HG03095 (cell line): ENCODE results near the gene RUNX2.
"Not testable (repeated sequence)": the region's sequence is repeated elsewhere in the genome, so short reads cannot be mapped to it uniquely, and the experiment has no call there.

ENCODE experiments used
- ATAC-seq: cut with Tn5 transposase; IDR thresholded peaks from one replicate; pipeline ENCODE4 v1.9.1; 2021; ENCODE audit warnings: moderate library complexity; ENCODE audit not compliant: unreplicated experiment

RUNX2 gene

DNA sequence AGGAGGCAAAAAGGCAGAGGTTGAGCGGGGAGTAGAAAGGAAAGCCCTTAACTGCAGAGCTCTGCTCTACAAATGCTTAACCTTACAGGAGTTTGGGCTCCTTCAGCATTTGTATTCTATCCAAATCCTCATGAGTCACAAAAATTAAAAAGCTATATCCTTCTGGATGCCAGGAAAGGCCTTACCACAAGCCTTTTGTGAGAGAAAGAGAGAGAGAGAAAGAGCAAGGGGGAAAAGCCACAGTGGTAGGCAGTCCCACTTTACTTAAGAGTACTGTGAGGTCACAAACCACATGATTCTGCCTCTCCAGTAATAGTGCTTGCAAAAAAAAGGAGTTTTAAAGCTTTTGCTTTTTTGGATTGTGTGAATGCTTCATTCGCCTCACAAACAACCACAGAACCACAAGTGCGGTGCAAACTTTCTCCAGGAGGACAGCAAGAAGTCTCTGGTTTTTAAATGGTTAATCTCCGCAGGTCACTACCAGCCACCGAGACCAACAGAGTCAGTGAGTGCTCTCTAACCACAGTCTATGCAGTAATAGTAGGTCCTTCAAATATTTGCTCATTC is at the start of gene RUNX2:
Gene RUNX2 (plus strand): TSS at position 375 of the 567 bp plus-strand sequence. CDS start 397 bp downstream, outside the sequence.
- no peak for ATAC-seq

DNA sequence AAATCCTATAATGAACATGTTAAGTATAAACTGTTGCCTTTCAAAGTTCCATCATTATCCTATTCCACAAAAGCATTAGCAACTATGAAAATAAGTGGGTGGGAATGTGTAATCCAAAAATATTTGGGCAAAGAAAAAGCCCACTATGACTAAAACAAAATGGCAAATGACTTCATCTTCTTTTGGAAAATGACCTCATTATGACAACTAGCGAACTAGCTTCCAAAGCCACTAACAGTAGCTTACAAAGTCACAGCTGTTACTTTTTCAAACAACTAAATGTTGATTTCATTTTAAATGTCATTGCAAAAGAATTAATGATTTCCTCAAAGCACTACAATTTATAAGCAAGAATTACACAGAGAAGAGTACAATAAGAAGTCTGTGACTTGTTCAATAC is 49.8 kb upstream of the RUNX2 start:
- no peak for ATAC-seq

DNA sequence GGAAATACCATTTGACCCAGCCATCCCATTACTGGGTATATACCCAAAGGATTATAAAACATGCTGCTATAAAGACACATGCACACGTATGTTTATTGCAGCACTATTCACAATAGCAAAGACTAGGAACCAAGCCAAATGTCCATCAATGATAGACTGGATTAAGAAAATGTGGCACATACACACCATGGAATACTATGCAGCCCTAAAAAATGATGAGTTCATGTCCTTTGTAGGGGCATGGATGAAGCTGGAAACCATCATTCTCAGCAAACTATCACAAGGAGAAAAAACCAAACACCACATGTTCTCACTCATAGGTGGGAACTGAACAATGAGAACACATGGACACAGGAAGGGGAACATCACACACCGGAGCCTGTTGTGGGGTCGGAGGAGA is 41.4 kb upstream of the RUNX2 start:
- not testable (repeated sequence) for ATAC-seq

DNA sequence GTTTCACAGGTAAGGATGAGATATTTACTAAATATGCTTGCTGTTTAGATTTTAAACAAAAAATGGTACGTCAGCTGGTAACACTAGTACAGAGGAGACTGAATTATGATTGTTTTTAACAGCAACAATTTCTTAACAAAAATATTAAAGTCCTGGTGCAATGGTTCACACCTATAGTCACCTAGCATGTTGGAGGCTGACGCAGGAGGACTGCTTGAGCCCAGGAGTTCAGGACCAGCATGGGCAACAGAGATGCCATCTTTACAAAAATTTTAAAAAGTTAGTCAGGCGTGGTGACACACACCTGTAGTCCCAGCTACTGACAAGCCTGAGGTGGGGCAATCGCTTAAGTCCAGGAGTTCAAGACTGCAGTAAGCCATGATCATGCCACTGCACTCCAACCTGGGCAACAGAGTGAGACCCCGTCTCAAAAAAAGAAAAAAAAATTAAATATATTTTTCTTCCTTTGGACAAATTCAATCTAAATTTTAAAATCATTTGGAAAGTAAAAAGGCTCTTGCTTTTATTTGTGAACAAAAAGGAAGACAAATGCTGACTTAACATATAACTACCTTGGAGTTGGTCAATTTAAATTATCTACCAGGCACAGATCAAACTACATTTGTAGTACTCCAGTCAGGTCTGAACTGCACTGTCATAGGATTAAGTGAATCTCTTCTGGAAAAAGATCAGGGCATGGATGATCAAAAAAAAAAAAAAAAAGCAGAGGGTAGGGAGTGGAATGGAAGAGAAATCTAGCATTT is 38.2 kb upstream of the RUNX2 start:
- no peak for ATAC-seq

DNA sequence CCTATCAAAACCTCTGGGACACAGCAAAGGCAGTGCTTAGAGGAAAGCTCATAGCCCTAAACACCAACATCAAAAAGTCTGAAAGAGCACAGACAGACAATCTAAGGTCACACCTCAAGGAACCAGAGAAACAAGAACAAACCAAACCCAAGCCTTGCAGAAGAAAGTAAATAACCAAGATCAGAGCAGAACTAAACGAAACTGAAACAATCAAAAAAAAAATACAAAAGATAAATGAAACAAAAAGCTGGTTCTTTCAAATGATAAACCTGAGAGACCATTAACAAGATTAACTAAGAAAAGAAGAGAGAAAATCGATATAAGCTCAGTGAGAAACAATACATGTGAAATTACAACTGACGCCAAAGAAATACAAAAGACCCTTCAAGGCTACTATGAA is 34.8 kb upstream of the RUNX2 start:
- ATAC-seq = no peak

DNA sequence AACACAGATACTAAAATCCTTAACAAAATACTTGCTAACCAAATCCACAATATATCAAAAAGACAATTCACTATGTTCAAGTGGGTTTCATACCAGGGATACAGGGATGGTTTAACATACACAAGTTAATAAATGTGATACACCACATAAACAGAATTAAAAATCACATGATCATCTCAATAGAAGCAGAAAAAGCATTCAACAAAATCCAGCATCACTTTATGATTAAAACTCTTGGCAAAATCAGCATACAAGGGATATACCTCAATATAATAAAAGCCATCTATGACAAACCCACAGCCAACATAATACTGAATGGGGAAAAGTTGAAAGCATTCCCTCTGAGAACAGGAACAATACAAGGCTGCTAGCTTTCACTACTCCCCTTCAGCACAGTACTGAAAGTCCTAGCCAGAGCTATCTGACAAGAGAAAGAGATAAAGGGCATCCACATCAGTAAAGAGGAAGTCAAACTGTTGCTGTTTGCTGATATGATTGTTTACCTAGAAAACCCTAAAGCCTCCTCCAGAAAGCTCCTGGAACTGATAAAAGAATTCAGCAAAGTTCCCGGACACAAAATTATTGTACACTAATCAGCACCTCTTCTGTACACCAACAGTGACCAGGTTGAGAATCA is 33.9 kb upstream of the RUNX2 start:
- not testable (repeated sequence) for ATAC-seq

DNA sequence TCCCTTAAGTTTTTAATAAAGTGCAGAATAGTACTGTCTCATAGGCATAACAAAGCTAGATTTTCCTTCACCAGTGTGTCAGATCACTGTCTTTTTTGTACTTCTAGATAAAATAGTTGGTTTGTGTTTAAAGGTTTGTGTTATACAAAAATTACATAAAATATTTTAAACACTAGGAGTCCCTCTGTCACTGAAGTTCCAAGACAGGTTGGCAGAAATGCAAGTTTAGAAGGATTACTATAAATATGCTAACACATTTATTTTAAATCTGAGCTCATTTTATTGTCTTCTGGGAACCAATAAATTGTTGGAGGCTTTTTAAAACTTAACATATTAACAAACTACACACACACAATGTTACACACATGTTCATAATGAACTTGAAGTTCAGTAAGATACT is 30.8 kb upstream of the RUNX2 start:
- no peak for ATAC-seq

DNA sequence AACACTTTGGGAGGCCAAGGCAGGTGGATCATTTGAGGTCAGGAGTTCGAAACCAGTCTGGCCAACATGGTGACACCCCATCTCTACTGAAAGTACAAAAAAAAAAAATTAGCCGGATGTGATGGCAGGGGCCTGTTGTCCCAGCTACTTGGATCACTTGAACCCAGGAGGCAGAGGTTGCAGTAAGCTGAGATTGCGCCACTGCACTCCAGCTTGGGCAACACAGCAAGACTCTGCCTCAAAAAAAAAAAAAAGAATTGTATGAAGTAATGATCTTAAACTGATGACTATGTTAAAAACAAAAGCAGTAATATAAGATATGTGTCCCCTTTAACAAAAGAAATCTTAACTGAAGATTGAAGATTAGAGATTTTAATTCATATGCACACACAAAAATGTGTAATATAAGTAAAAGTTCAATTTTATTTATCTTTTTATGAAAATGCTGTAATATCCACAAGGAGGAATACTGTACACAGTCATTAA is 29.0 kb upstream of the RUNX2 start:
- ATAC-seq = no peak

DNA sequence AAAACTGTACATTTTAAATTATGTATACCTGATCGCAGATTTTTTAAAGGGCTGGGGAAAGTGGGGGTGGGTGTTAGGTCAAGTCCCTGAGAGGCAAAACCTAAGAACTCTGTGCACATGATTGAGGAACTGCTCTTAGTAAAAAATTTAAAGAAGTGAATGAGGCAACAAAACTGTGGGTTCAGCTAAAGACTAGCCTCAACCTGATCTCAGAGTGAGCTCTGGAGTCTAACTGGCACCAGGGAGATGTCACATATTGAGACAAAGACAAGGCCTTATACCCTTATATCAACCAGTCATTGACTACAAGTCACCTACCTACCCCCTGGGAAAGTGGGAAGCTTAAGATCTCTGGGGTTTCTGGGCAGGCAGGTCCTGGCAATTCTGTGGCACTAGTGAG is 27.4 kb upstream of the RUNX2 start:
- no peak for ATAC-seq

DNA sequence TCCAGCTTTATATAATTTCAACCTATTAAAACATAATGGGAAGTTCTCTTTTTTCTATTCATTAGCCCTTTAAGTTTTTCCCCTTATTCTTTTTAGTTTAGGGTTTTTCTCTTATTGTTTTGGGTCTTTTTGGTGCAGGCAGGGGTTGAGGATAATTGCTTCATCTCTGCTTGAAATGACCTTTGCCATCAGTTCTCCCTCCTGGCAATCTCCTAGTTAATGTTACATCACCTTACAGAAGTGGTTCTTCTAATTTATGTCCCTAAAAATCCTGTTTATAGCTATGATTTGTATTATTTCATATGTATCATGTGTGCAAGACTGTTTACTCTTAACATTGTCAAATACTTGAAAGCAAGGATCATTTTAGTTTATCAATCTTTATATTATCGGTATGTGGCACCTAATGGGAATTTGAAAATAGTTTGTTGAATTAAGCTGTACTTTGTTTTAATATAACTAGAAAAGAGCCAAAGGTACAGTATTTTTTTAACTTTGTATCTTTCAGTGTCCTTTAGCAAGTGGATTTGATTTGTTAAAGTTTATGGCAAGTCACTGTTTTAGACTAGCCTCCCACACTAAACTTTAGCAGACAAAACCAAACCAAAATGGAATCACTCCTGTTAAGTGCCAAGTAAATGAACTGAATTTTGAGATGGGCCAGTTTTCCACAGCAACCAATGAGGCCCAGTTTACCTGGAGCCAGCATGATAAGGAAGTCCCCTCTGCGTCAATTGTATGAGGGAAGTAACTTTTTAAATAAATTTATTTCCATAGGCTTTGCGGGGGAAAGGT is 26.6 kb upstream of the RUNX2 start:
- no peak for ATAC-seq

DNA sequence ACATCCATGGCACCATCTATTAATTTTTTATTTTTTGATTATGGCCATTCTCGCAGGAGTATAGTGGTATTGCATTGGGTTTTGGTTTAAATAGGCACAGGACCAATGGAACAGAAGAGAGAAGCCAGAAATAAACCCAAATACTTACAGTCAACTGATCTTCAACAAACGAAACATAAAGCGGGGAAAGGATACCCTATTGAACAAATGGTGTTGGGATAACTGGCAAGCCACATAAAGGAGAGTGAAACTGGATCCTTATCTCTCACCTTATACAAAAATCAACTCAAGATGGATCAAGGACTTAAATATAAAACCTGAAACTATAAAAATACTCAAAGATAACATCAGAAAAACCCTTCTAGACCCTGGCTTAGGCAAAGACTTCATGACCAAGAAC is 25.3 kb upstream of the RUNX2 start:
- ATAC-seq = no peak

DNA sequence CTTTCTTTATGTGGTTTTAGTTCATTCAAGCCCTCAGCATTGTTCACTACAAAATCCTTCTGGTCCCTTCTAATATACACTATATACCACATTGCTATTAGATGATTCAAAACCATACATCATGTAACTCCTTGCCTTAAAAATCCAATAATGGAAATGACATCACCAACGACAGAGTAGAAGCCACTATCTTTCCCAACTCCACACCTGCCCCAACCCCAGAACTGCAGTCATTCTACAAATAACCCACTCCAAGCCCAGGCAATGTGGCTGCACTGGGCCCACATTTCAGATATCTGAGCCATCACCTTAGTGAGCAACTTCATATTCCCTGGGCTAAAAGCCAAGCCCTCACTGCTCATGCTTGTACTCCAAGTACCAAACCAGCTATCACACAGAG is 22.6 kb upstream of the RUNX2 start:
- ATAC-seq = no peak

DNA sequence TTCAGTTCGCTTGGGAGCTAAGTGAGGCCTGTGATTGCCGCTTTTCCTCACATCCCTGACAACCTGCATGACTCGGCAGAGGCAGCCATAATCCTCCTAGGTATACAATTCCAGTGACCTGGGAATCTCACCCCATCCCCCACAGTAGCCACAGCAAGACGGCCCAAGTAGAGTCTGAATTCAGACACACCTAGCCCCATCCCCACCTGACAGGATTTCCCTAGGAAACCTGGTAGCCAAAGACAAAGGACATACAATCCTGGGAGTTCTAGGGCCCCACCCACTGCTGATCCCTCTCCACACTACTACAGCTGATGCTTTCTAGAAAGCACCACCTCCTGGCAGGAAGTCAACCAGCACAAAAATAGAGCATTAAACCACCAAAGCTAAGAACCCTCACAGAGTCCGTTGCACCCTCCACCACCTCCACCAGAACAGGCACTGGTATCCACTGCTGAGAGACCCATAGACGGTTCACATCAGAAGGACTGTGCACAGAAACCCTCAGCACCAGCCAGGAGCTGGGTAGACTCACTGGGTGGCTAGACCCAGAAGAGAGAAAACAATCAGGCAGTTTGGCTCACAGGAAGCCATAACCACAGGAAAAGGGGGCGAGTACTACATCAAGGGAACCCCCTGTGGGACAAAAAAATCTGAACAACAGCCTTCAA is 17.9 kb upstream of the RUNX2 start:
- ATAC-seq = no peak

DNA sequence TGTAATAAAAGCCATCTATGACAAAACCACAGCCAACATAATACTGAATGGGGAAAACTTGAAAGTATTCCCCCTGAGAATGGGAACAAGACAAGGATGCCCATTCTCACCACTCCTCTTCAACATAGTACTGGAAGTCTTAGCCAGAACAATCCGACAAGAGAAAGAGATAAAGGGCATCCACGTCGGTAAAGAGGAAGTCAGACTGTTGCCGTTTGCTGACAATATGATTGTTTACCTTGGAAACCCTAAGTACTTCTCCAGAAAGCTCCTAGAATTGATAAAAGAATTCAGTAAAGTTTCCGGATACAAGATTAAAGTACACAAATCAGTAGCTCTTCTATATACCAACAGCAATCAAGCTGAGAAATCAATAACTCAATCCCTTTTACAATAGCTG is 14.0 kb upstream of the RUNX2 start:
- no peak for ATAC-seq

DNA sequence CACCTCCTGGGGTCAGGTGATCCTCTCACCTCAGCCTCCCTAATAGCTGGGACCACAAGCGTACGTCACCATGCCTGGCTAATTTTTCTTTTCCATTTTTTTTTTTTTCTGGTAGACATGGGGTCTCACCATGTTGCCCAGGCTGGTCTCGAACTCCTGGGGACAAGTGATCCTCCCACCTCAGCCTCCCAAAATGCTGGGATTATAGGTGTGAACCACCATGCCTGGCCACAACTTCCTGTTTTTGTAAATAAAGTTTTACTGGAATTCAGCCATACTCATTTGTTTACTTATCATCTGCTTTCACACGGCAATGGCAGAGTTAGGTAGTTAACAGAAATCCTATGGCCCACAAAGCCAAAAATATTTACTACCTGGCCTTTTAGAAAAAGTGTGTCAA is 7.8 kb upstream of the RUNX2 start:
- ATAC-seq = no peak

DNA sequence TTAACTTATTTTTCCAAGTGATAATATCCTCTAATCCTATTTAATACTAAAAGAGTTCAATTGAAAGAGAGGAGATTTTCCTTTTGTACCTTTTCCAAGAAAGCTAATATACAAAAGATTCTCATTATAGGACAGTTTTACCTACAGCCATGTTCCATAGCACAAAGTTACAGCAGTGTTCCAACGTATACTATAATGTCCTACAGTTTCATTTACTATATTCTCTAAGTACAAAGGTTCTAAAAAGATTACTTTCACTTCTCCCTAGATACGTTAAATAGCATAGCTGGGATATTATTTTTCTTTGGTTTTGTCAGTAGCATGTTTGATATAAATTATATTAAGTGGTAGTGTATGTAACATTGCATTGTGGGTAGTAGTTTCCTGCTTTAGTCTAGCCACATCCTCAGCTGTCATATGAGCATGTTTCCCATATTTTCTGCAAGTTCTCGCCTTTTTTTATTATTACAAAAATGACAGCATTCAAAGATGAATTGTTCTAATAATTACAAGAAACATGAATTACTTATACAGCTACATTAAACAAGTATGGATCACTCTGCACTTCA is 4.4 kb upstream of the RUNX2 start:
- no peak for ATAC-seq

DNA sequence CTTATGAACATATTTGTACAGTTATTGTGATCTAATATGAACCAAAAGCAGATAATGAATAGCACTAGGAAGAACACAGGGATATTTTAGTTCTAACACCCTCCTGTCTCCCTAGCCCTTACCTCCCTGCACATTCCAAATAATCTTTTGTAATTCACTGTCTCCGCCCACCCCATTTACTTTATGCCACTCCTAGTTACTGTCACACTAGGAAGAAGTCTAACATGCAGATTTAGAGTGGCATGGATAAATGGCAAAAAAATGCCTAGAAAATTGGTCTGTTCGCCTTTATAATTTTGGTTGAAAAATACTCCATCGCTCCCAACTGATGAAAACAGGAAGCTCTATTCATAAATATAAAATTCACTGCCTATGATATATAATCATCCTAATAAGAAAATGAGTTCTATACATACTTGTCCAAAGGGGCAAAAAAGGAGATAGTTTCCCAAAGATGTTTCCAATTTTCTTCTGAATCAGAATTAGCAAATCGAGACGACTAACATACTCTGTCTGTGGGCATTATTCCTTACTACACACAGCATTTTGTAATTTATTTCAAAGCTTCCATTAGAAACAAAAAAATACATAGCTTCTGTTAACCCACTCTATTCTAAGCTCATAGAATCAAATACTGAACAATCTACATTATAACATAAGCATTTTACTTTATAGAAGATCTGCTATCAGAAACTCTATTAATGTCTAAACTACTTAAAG is 1.3 kb upstream of the RUNX2 start:
- no peak for ATAC-seq

DNA sequence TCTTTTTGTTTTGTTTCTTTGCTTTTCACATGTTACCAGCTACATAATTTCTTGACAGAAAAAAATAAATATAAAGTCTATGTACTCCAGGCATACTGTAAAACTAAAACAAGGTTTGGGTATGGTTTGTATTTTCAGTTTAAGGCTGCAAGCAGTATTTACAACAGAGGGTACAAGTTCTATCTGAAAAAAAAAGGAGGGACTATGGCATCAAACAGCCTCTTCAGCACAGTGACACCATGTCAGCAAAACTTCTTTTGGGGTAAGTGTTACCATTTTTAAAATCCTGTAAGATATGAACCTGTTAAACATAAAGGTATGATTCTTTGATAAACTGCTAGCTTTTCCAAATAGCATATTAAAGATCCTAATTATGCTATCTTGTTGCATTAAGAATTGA is 393 bp downstream of the RUNX2 start:
- ATAC-seq = no peak

DNA sequence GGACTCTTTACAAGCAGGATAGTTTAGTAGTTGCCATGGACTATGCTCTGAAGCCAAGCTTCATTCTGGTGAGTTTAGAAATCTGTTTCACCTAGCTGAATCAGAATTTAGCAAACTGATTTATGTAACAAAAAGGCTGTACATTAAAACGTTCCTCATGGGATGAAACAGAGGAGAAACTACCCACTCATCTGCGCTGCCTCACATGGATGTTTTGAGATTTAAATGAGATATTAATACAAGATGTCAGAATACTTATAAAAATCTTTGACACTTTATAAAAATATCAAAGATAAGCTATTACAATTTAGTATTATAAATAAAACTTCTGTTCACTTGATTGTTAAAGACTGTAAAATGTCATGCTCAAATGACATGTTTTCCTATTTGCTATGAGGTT is 16.8 kb downstream of the RUNX2 start:
- no peak for ATAC-seq

DNA sequence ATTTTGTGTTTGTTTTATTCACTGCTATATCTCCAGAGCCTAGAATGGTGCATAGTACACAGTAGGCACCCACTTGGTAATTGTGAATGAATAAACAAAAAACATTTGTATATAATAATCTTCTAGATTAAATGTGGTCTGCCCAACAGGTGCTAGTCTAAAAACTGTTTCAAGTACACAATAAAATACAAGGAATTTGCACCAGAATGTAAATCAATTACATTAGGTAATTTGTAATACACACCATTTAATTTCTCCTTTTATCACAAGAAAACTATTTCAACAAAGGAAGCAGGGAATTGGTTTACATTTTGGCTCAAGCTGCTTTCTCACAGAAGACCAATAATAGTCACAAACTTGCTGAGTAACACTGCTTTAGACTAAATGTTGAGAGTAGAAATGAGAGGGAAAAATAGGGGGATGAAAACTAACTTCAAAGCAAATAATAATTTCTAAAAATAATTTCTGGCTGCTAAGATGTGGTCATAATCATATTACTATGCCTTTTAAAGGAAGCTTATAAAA is 22.1 kb downstream of the RUNX2 start:
- ATAC-seq = no peak
